OCI-LY7 (cell line): ENCODE data around the gene ARTN.

Experiments
- EZH2phosphoT487 ChIP-seq: fragments of 200-600 bp; sonication (generic); IDR thresholded peaks from 2 replicates; pipeline ENCODE4 v1.6.1; 2018; ENCODE audit warnings: low read depth, borderline replicate concordance, mild to moderate bottlenecking, mixed run types, antibody characterized with exemption, low read length, moderate library complexity, mixed read lengths
- TF ChIP-seq, protein P1 (sequence below): fragments of 200-600 bp; sonication (generic); conservative IDR thresholded peaks from 2 replicates; pipeline ENCODE4 v1.5.1; 2014; ENCODE audit warnings: mild to moderate bottlenecking, antibody characterized with exemption, low read length, moderate library complexity, mixed read lengths

DNA sequence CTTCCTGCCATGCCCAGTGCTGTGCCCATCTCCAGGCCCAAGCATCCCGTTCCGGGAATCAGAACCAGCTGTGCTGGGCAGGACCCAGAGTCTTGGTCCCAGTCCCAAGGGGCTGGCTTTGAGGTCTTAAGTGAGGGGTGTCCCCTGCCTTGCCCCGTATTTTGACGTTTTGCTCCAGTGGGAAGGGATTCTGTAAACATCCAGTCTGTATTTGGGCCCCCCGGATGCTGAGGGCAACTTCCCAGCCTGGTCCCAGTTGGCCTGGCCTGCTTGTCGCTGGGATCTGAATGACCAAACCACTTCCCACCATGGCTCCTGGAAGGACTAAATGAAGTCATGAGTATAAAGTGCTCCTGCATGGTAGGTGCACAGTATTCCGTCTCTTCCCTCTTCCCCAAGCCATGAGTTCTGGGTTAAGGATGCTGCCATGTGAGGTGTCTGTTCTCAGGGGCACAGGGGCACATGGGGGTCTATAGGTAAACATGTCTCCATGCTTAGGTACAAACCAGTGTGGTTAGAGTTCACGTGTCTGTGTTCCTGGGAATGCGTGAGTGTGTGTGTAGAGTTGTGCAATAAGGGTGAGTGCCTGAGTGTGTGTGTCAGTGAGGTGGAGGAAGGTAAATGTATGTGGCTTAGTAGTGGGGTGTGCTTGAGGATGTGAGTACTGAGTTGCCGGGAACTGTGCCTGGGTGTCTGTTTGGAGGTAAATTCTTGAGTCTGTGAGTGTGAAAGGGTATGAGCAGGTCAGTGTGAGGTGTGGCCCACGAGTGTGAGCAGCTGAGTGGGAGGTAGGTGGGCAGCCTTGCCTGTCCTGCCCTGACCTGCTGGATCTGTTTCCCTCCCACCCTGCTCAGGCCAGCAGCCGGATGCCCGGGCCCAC is 46.9 kb downstream of the ARTN start:
- TF ChIP-seq, protein P1, sequence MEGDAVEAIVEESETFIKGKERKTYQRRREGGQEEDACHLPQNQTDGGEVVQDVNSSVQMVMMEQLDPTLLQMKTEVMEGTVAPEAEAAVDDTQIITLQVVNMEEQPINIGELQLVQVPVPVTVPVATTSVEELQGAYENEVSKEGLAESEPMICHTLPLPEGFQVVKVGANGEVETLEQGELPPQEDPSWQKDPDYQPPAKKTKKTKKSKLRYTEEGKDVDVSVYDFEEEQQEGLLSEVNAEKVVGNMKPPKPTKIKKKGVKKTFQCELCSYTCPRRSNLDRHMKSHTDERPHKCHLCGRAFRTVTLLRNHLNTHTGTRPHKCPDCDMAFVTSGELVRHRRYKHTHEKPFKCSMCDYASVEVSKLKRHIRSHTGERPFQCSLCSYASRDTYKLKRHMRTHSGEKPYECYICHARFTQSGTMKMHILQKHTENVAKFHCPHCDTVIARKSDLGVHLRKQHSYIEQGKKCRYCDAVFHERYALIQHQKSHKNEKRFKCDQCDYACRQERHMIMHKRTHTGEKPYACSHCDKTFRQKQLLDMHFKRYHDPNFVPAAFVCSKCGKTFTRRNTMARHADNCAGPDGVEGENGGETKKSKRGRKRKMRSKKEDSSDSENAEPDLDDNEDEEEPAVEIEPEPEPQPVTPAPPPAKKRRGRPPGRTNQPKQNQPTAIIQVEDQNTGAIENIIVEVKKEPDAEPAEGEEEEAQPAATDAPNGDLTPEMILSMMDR, result no peak
- no peak for TF ChIP-seq EZH2phosphoT487
